K562 (cell line): ENCODE data around the gene CDK5RAP3. TPM values are rescaled to one million over a fixed set of nuclear protein-coding genes. Genes with fewer than 3 reads are reported as not detected.

Experiments
- ATAC-seq: fragments of 200-7000 bp; cut with Tn5 transposase; 3 replicates; pipeline ENCODE4 v1.9.1; 2020; ENCODE audit warnings: moderate library complexity
- BruUV-seq: library from RNA; stranded (reverse); fragments of 400-500 nt; replicated peaks from 2 replicates; lab custom pipeline; 2021; lab: Mats Ljungman, UMichigan
- CTCF ChIA-PET: fragments of 300-600 bp; formaldehyde crosslinking; extraction: SDS; loops from one replicate; lab custom pipeline; 2021; ENCODE audit warnings: low intra/inter-chr PET ratio; lab: Yijun Ruan, JAX
- POLR2A ChIA-PET: fragments of 300-600, 350-650 bp; sonication (Branson Sonifier 250); formaldehyde crosslinking; extraction: SDS; loops from one replicate; lab custom pipeline; 2021; ENCODE audit warnings: antibody characterized with exemption, inconsistent platforms; lab: Yijun Ruan, JAX
- DNase-seq, 4 experiments: peaks; one replicate each; pipeline versions ENCODE4 v3.0.0 to v3.0.0-alpha.2; 2011 to 2018; ENCODE audit warnings: low spot score in 3 of 4, mixed read lengths in 3 of 4; ENCODE audit errors: extremely low read depth in 1 of 4
- FAIRE-seq: peaks from 2 replicates; lab custom pipeline; 2011; peaks lifted over from hg19 to GRCh38; lab: Jason Lieb, UNC
- H2AFZ ChIP-seq: 2 replicates; pipeline ENCODE4 v1.6.0; 2011; ENCODE audit warnings: low read depth, low read length, control low read depth, inconsistent platforms
- H3K27ac ChIP-seq: fragments of 200-600 bp; 3 replicates; pipeline ENCODE4 v1.8.0; 2011; ENCODE audit warnings: low read depth, mild to moderate bottlenecking, control low read depth, inconsistent platforms, low read length, moderate library complexity, mixed read lengths; ENCODE audit errors: extremely low read depth
- H3K27me3 ChIP-seq, 2 experiments: fragments of 300-600 bp in 1 of 2; 2 replicates in 1 of 2; 3 replicates in 1 of 2; pipeline versions ENCODE4 v1.6.0 to v1.8.0; 2011; ENCODE audit warnings: inconsistent platforms in 2 of 2, low read length in 2 of 2, mild to moderate bottlenecking in 1 of 2, mixed read lengths in 1 of 2, moderate library complexity in 1 of 2; ENCODE audit not compliant: control insufficient read depth in 2 of 2, insufficient read depth in 2 of 2
- H3K36me3 ChIP-seq: fragments of 300-600 bp; 3 replicates; pipeline ENCODE4 v1.8.0; 2011; ENCODE audit warnings: mild to moderate bottlenecking, low read length, inconsistent platforms; ENCODE audit not compliant: control insufficient read depth, insufficient read depth
- H3K4me1 ChIP-seq, 2 experiments: fragments of 200-600 bp in 1 of 2; replicated peaks in 1 of 2; 2 replicates in 1 of 2; 3 replicates in 1 of 2; pipeline versions ENCODE4 v1.5.1 to v1.8.0; 2011; ENCODE audit warnings: inconsistent platforms in 2 of 2, low read length in 2 of 2, mild to moderate bottlenecking in 1 of 2, mixed read lengths in 1 of 2, moderate library complexity in 1 of 2; ENCODE audit not compliant: control insufficient read depth in 2 of 2, insufficient read depth in 2 of 2
- H3K4me2 ChIP-seq: 2 replicates; pipeline ENCODE4 v1.6.1; 2011; ENCODE audit warnings: low read length, control low read depth, inconsistent platforms, mixed read lengths; ENCODE audit not compliant: insufficient read depth
- H3K4me3 ChIP-seq: fragments of 200-600 bp; sonication (generic), shearing (Covaris generic); 2 replicates; pipeline ENCODE4 v1.5.1; 2016; ENCODE audit warnings: control low read depth, inconsistent platforms
- H3K79me2 ChIP-seq: fragments of 200-600 bp; 3 replicates; pipeline ENCODE4 v1.8.0; 2011; ENCODE audit warnings: low read length, inconsistent platforms; ENCODE audit not compliant: control insufficient read depth, insufficient read depth
- H3K9ac ChIP-seq, 2 experiments: 2 replicates each; pipeline versions ENCODE4 v1.6.0 to v1.6.1; 2011; ENCODE audit warnings: low read depth in 2 of 2, low read length in 2 of 2, control low read depth in 1 of 2, inconsistent platforms in 1 of 2, mild to moderate bottlenecking in 1 of 2, mixed read lengths in 1 of 2; ENCODE audit not compliant: insufficient read depth in 1 of 2
- H3K9me1 ChIP-seq: one replicate; pipeline ENCODE4 v1.6.0; 2011; ENCODE audit warnings: inconsistent platforms, mild to moderate bottlenecking, low read length, moderate library complexity; ENCODE audit not compliant: control insufficient read depth, insufficient read depth
- H3K9me3 ChIP-seq: replicated peaks from 2 replicates; pipeline ENCODE4 v1.5.1; 2011; ENCODE audit warnings: low read depth, low read length, inconsistent platforms; ENCODE audit not compliant: control insufficient read depth, insufficient read depth
- H4K20me1 ChIP-seq: replicated peaks from 2 replicates; pipeline ENCODE4 v1.6.1; 2011; ENCODE audit warnings: low read length, inconsistent platforms, mixed read lengths; ENCODE audit not compliant: control insufficient read depth, insufficient read depth
- BCOR ChIP-seq: fragments of 450-650 bp; IDR thresholded peaks from 2 replicates; pipeline ENCODE4 v1.6.1; 2016
- FOXJ2 ChIP-seq: fragments of 200-800 bp; sonication (Bioruptor generic); IDR thresholded peaks from 2 replicates; pipeline ENCODE4 v1.6.1; 2016; ENCODE audit warnings: missing genetic modification characterization, missing compliant biosample characterization
- HLTF ChIP-seq: fragments of 450-650 bp; IDR thresholded peaks from 2 replicates; pipeline ENCODE4 v1.6.1; 2016
- HNRNPUL1 ChIP-seq: fragments of 200-400 bp; formaldehyde crosslinking; IDR thresholded peaks from 2 replicates; pipeline ENCODE4 v1.6.1; 2017; ENCODE audit warnings: low read length
- MEIS2 ChIP-seq: fragments of 450-650 bp; IDR thresholded peaks from 2 replicates; pipeline ENCODE4 v1.6.1; 2014; ENCODE audit warnings: mild to moderate bottlenecking; ENCODE audit not compliant: partially characterized antibody
- NCOR1 ChIP-seq: fragments of 450-650 bp; IDR thresholded peaks from 2 replicates; pipeline ENCODE4 v1.6.1; 2016; ENCODE audit warnings: mild to moderate bottlenecking, moderate library complexity
- NUFIP1 ChIP-seq: fragments of 450-650 bp; IDR thresholded peaks from 2 replicates; pipeline ENCODE4 v1.6.1; 2018; ENCODE audit not compliant: partially characterized antibody
- PTTG1 ChIP-seq: fragments of 450-650 bp; IDR thresholded peaks from 2 replicates; pipeline ENCODE4 v1.6.1; 2016; ENCODE audit warnings: low read depth, mild to moderate bottlenecking, missing genetic modification characterization, missing compliant biosample characterization
- RFX1 ChIP-seq: fragments of 450-650 bp; IDR thresholded peaks from 2 replicates; pipeline ENCODE4 v1.6.1; 2016; ENCODE audit warnings: mild to moderate bottlenecking, moderate library complexity
- TARDBP ChIP-seq: fragments of 450-650 bp; IDR thresholded peaks from 2 replicates; pipeline ENCODE4 v1.6.1; 2016
- TEAD2 ChIP-seq: fragments of 450-650 bp; IDR thresholded peaks from 2 replicates; pipeline ENCODE4 v1.6.1; 2016; ENCODE audit warnings: missing genetic modification characterization, control low read depth, missing compliant biosample characterization
- U2AF2 ChIP-seq: fragments of 200-400 bp; formaldehyde crosslinking; optimal IDR thresholded peaks from 2 replicates; pipeline ENCODE3; 2017; ENCODE audit warnings: low read depth, mild to moderate bottlenecking, low read length
- ZBTB17 ChIP-seq: fragments of 450-650 bp; formaldehyde crosslinking; IDR thresholded peaks from 2 replicates; pipeline ENCODE4 v1.4.0; 2020; ENCODE audit warnings: mild to moderate bottlenecking
- ZNF239 ChIP-seq: fragments of 250-450 bp; sonication (Bioruptor Pico); IDR thresholded peaks from 2 replicates; pipeline ENCODE4 v1.4.0; 2020; ENCODE audit warnings: mild to moderate bottlenecking
- WGBS: fragments of 100-300 bp; shearing (Covaris generic); methylation state at CpG from one replicate; pipeline ENCODE4 v1.1.6; 2016; ENCODE audit warnings: low coverage, mixed read lengths; ENCODE audit not compliant: insufficient coverage; ENCODE audit errors: missing lambda C conversion rate; 5-methylcytosine and 5-hydroxymethylcytosine counted together
- in situ Hi-C: fragments of 300-500 bp; cut with MboI; formaldehyde crosslinking; loops from 4 replicates; pipeline ENCODE4 v1.15.0; 2018; ENCODE audit warnings: inconsistent platforms, mixed read lengths
- intact Hi-C: fragments of 100-400 bp; cut with micrococcal nuclease; formaldehyde crosslinking; loops from 2 replicates; pipeline ENCODE4 v1.14.2; 2022
- polyA plus RNA-seq, 8 experiments: library from polyadenylated mRNA; depleted of rRNA in 4 of 8; stranded (reverse) in 5 of 8; unstranded in 3 of 8; fragments of >200 nt; fragmentation: Nextera tagmentation in 2 of 8; fragmentation: Illumina TruSeq in 1 of 8; extraction: Ambion mirVana in 2 of 8; extraction: Trizol in 1 of 8; gene quantifications; 2 replicates each; pipeline versions ENCODE4 v1.2.1 to v1.2.3, GENCODE V29; 2011 to 2014; ENCODE audit warnings: inconsistent platforms in 1 of 8, missing spikeins in 1 of 8
- total RNA-seq, 7 experiments: library from RNA; depleted of rRNA in 6 of 7; stranded (reverse); fragments of >200 nt in 6 of 7; fragmentation: Illumina TruSeq in 2 of 7; extraction: Trizol in 2 of 7; gene quantifications; 2 replicates each; pipeline versions ENCODE4 v1.2.1 to v1.2.3, GENCODE V29; 2011 to 2021; ENCODE audit warnings: low replicate concordance in 1 of 7
- TF ChIP-seq, protein P1 (sequence below): fragments of 450-650 bp; formaldehyde crosslinking; conservative IDR thresholded peaks from 2 replicates; pipeline ENCODE4 v1.4.0; 2022; ENCODE audit warnings: mild to moderate bottlenecking, missing genetic modification characterization
- TF ChIP-seq, protein P2 (sequence below): fragments of 200-800 bp; sonication (Bioruptor generic); IDR thresholded peaks from 2 replicates; pipeline ENCODE4 v1.6.1; 2017; ENCODE audit warnings: missing genetic modification characterization, missing compliant biosample characterization
- TF ChIP-seq, protein P3 (sequence below): fragments of 250-450 bp; sonication (Bioruptor Pico); IDR thresholded peaks from 2 replicates; pipeline ENCODE4 v1.5.0; 2020; ENCODE audit warnings: mild to moderate bottlenecking
- TF ChIP-seq, protein P4 (sequence below): sonication (generic); formaldehyde crosslinking; IDR thresholded peaks from 2 replicates; pipeline ENCODE4 v1.8.0; 2022; ENCODE audit warnings: missing genetic modification reagents, mild to moderate bottlenecking, moderate library complexity, borderline replicate concordance

Gene CDK5RAP3
- total and polyA plus RNA-seq, 9 of the 15 experiments (the other 6 are each of a cell fraction or from before 2014, with no cell fraction given), result 44.2 to 202 (median 91.5) TPM

DNA sequence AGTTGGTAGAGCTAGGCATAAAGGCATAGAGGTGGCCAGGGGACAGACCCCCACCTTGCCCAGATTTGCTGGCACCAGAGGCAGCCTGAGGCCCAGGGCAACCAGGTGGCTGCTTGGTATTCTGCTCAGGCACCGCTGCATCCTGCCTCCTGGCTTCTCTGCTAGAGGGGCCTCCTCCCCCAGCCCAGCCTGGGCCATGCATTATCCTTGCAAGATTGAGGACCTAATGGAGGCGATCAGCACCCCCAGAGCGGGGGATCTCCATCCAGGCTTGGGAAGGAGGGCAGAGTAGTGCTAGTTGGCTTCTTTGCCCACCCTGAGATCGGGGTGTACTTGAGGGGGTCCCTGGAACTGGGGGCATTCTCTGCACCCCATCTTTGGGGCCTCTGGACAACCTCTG is 23.8 kb downstream of the CDK5RAP3 start (continued):
- TF ChIP-seq, protein P1, sequence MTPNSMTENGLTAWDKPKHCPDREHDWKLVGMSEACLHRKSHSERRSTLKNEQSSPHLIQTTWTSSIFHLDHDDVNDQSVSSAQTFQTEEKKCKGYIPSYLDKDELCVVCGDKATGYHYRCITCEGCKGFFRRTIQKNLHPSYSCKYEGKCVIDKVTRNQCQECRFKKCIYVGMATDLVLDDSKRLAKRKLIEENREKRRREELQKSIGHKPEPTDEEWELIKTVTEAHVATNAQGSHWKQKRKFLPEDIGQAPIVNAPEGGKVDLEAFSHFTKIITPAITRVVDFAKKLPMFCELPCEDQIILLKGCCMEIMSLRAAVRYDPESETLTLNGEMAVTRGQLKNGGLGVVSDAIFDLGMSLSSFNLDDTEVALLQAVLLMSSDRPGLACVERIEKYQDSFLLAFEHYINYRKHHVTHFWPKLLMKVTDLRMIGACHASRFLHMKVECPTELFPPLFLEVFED (CRISPR knock-in tag), result no peak
- TF ChIP-seq RFX1 (no peak), BCOR (no peak), PTTG1 (no peak), NCOR1 (no peak), FOXJ2 (tag) (no peak), MEIS2 (no peak), HNRNPUL1 (no peak)
- TF ChIP-seq, all 486 proteins: peak for 0

DNA sequence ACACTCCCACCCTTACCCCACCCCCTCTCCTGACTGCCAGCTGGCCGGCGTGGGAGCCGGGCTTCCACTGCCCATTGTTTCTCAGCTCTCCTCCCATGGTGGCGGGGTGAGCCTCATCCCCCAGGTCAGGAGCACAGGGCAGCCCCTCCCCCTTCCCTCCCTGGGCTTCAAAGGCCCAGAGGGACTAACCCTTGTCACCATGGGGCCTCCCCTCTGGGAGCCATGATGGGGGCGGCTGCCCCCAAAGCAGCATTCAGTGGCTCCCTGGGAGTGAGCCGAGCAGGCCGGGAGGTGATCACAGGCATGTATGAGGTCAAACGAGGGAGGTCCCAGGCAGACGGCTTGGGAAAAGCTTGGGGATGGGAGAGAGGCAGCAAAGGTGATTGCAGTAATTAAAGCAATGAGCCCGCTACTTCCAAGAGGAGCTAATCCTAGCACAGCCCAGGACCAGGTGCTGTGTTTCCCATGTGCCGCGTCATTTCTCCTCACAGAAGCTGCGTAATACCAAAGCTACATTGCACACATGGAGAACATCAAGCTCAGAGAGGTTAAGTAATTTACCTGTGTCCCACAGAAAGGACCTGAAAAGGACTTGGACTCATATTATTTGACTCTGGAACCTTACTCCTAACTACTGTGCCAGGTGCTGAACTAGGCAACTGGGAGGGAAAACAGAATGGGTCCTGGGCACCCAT is 24.5 kb downstream of the CDK5RAP3 start:
- 67% methylated on average over 13 of the region's 13 CpGs for WGBS
- BruUV-seq, result no TSS peak
- no peaks in the 10 kb centered on the region for H4K20me1 ChIP-seq
- H3K27me3 ChIP-seq, result no peaks in the 10 kb centered on the region
- H3K27ac ChIP-seq, result no peak overlapping the region
- ATAC-seq (no peak), FAIRE-seq (peak; percentile 40), DNase-seq (no peak)
- H3K9me3 ChIP-seq, result no peaks in the 10 kb centered on the region
- in situ Hi-C loops, result no loop called here
- H2AFZ ChIP-seq, result 0 out of 2 replicates have a peak overlapping the region, but pooled peaks have one; percentile 4
- POLR2A ChIA-PET, result interaction anchor here (0.7 to 1.5 kb wide), 6 partner anchors 8 to 25 kb away, joined by 3 to 4 read pairs (median 4); partner anchors contain the start of gene CDK5RAP3
- no peak overlapping the region for H3K4me2 ChIP-seq
- intact Hi-C loops, result no loop called here
- H3K4me1 ChIP-seq, result peaks cover 26 to 32% of the 10 kb centered on the region in 2 experiments
- CTCF ChIA-PET, result no interaction called here
- H3K9me1 ChIP-seq, result no peaks in the 10 kb centered on the region
- H3K4me3 ChIP-seq, result no peak overlapping the region
- peak overlapping the region in 1 of 2 experiments; percentile 19; a peak in 1 of 4 replicates for H3K9ac ChIP-seq
- H3K36me3 ChIP-seq, result no peaks in the 10 kb centered on the region
- H3K79me2 ChIP-seq, result no peaks in the 10 kb centered on the region
- TF ChIP-seq ZNF239 (CRISPR knock-in tag), result peak; percentile 69
- TF ChIP-seq, protein P2, sequence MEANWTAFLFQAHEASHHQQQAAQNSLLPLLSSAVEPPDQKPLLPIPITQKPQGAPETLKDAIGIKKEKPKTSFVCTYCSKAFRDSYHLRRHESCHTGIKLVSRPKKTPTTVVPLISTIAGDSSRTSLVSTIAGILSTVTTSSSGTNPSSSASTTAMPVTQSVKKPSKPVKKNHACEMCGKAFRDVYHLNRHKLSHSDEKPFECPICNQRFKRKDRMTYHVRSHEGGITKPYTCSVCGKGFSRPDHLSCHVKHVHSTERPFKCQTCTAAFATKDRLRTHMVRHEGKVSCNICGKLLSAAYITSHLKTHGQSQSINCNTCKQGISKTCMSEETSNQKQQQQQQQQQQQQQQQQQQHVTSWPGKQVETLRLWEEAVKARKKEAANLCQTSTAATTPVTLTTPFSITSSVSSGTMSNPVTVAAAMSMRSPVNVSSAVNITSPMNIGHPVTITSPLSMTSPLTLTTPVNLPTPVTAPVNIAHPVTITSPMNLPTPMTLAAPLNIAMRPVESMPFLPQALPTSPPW, result peak; percentile 31; the same call in 1 of the 2 replicates
- TF ChIP-seq, protein P3, sequence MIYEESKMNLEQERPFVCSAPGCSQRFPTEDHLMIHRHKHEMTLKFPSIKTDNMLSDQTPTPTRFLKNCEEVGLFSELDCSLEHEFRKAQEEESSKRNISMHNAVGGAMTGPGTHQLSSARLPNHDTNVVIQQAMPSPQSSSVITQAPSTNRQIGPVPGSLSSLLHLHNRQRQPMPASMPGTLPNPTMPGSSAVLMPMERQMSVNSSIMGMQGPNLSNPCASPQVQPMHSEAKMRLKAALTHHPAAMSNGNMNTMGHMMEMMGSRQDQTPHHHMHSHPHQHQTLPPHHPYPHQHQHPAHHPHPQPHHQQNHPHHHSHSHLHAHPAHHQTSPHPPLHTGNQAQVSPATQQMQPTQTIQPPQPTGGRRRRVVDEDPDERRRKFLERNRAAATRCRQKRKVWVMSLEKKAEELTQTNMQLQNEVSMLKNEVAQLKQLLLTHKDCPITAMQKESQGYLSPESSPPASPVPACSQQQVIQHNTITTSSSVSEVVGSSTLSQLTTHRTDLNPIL (CRISPR knock-in tag), result no peak
- no peak for TF ChIP-seq HLTF
- TF ChIP-seq ZBTB17, result no peak
- TF ChIP-seq TARDBP, result no peak
- no peak for TF ChIP-seq TEAD2 (tag)
- no peak for TF ChIP-seq U2AF2
- TF ChIP-seq, protein P4, sequence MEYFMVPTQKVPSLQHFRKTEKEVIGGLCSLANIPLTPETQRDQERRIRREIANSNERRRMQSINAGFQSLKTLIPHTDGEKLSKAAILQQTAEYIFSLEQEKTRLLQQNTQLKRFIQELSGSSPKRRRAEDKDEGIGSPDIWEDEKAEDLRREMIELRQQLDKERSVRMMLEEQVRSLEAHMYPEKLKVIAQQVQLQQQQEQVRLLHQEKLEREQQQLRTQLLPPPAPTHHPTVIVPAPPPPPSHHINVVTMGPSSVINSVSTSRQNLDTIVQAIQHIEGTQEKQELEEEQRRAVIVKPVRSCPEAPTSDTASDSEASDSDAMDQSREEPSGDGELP (CRISPR knock-in tag), result 0 out of 2 replicates have a peak, but pooled peaks have one; percentile 28
- no peak for TF ChIP-seq NUFIP1
